Right cardiac atrium (tissue), 5 donors: ENCODE measurements around the gene PLEKHM1. TPM values are rescaled to one million over a fixed set of nuclear protein-coding genes. Genes with fewer than 3 reads are reported as not detected.
A peak's percentile ranks its signal among the peaks of the same experiment; 100 is the strongest.

Experiments
- ATAC-seq, 2 donors: fragments of 200-7000 bp; cut with Tn5 transposase; one replicate each; pipeline versions ENCODE4 v1.8.0 to v1.9.1; 2020; ENCODE audit warnings: moderate library complexity in 2 of 2, mild to moderate bottlenecking in 1 of 2
- DNase-seq, 3 donors: peaks; one replicate each; pipeline ENCODE4 v3.0.0-alpha.2; 2020
- H3K27ac ChIP-seq: one replicate; pipeline ENCODE4 v1.5.1; 2013; ENCODE audit warnings: mild to moderate bottlenecking, low read length, control low read depth, moderate library complexity
- H3K27me3 ChIP-seq: one replicate; pipeline ENCODE4 v1.6.1; 2013; ENCODE audit not compliant: control insufficient read depth, insufficient read depth
- H3K4me1 ChIP-seq: one replicate; pipeline ENCODE4 v1.6.1; 2013; ENCODE audit warnings: low read length; ENCODE audit not compliant: control insufficient read depth, insufficient read depth
- H3K4me3 ChIP-seq: one replicate; pipeline ENCODE4 v1.5.1; 2013; ENCODE audit warnings: low read length, control low read depth
- H3K9me3 ChIP-seq: one replicate; pipeline ENCODE4 v1.6.1; 2013; ENCODE audit warnings: low read length; ENCODE audit not compliant: control insufficient read depth
- WGBS: extraction: QIAGEN DNeasy Blood & Tissue Kit; methylation state at CpG from one replicate; pipeline ENCODE4 v1.1.7; 2013; 5-methylcytosine and 5-hydroxymethylcytosine counted together
- intact Hi-C, 4 donors: fragments of 100-400 bp; cut with DNase I; formaldehyde crosslinking; loops; one replicate each; pipeline versions ENCODE4 v1.11.0 to v1.14.0; 2022 to 2023
- polyA plus RNA-seq: library from polyadenylated mRNA; stranded (reverse); fragments of 200-250 nt; gene quantifications from one replicate; pipeline ENCODE4 v1.2.3, GENCODE V29; 2013
- total RNA-seq, 4 donors: library from RNA; stranded (reverse); fragmentation: NEBNext Ultra II Directional; extraction: Animal tissue kit (Norgen Biotek cat#: 25700); gene quantifications; one replicate each; pipeline ENCODE4 v1.2.1, GENCODE V29; 2021
- donor health status: healthy with polysubstance abuse.
- donor health status: DM: no; HTN: yes; CAD: no.
- donor health status: DM: no; HTN: no; CAD: no.
- donor health status: DM: no; HTN: yes; CAD: no; lungs with severe emphysema.
- donor health status: DM: yes; HTN: yes; CAD: no.

Gene PLEKHM1
- total and polyA plus RNA-seq, 5 donors: 11.9 to 31.0 (median 28.5) TPM

- ATAC-seq (no peak), DNase-seq (peak in 2 of 3 donors; percentile 36 to 43)
- Histone ChIP-seq H3K4me3 (no peak overlapping the region), H3K27ac (no peak overlapping the region), H3K27me3 (no peaks in the 10 kb centered on the region), H3K9me3 (no peaks in the 10 kb centered on the region), H3K4me1 (no peaks in the 10 kb centered on the region)
- WGBS: 90% methylated on average over 6 of the region's 6 CpGs
- intact Hi-C loops: no loop called here
Measured at GRCh38 chr17:45394091-45394490, 96.4 kb downstream of the PLEKHM1 start.

- intact Hi-C loops: no loop called here
- no peak overlapping the region for H3K4me3 ChIP-seq
- H3K9me3 ChIP-seq: no peaks in the 10 kb centered on the region
- H3K27me3 ChIP-seq: no peaks in the 10 kb centered on the region
- no peaks in the 10 kb centered on the region for H3K4me1 ChIP-seq
- H3K27ac ChIP-seq: no peak overlapping the region
- ATAC-seq: no peak
- WGBS: 92% methylated on average over 5 of the region's 5 CpGs
- DNase-seq: peak in 2 of 3 donors; percentile 18 to 20
Measured at GRCh38 chr17:45393411-45393810, 97.1 kb downstream of the PLEKHM1 start.

- Histone ChIP-seq H3K27ac (no peak overlapping the region), H3K9me3 (no peaks in the 10 kb centered on the region), H3K27me3 (no peaks in the 10 kb centered on the region), H3K4me1 (no peaks in the 10 kb centered on the region), H3K4me3 (no peak overlapping the region)
- DNase-seq: peak in 1 of 3 donors; percentile 4
- intact Hi-C loops: no loop called here
- 96% methylated on average over 2 of the region's 2 CpGs for WGBS
- no peak for ATAC-seq
Measured at GRCh38 chr17:45391918-45392317, 98.6 kb downstream of the PLEKHM1 start.

- H3K9me3 ChIP-seq: no peaks in the 10 kb centered on the region
- intact Hi-C loops: no loop called here
- H3K27me3 ChIP-seq: no peaks in the 10 kb centered on the region
- WGBS: 54% methylated on average over 5 of the region's 5 CpGs
- DNase-seq (peak in 1 of 3 donors; percentile 28), ATAC-seq (no peak)
- H3K27ac ChIP-seq: no peak overlapping the region
- no peaks in the 10 kb centered on the region for H3K4me1 ChIP-seq
- H3K4me3 ChIP-seq: no peak overlapping the region
Measured at GRCh38 chr17:45391291-45391690, 99.2 kb downstream of the PLEKHM1 start.

GRCh38 chr17:45389354-45389753, 101.2 kb downstream of the PLEKHM1 start:
- intact Hi-C loops: loop anchor here in 3 of 4 donors (5.0 kb wide), 2 partner anchors 112 to 172 kb away; no protein-coding TSS in a partner anchor
- H3K27me3 ChIP-seq: no peaks in the 10 kb centered on the region
- WGBS: 40% methylated on average over 3 of the region's 3 CpGs
- DNase-seq: peak in 2 of 3 donors; percentile 14 to 28
- H3K27ac ChIP-seq: no peak overlapping the region
- no peaks in the 10 kb centered on the region for H3K9me3 ChIP-seq
- no peak overlapping the region for H3K4me3 ChIP-seq
- H3K4me1 ChIP-seq: peaks cover 1% of the 10 kb centered on the region
- no peak for ATAC-seq

GRCh38 chr17:45388604-45389325, 101.8 kb downstream of the PLEKHM1 start:
- intact Hi-C loops: loop anchor here in 3 of 4 donors (5.0 kb wide), 2 partner anchors 111 to 171 kb away; no protein-coding TSS in a partner anchor
- Histone ChIP-seq H3K4me3 (no peak overlapping the region), H3K9me3 (no peaks in the 10 kb centered on the region), H3K27me3 (no peaks in the 10 kb centered on the region), H3K4me1 (peaks cover 1% of the 10 kb centered on the region), H3K27ac (no peak overlapping the region)
- peak in 1 of 3 donors; percentile 21 for DNase-seq
- 58% methylated on average over 10 of the region's 10 CpGs for WGBS
- ATAC-seq: no peak

GRCh38 chr17:45387739-45388138, 102.8 kb downstream of the PLEKHM1 start:
- no peaks in the 10 kb centered on the region for H3K27me3 ChIP-seq
- intact Hi-C loops: loop anchor here in 3 of 4 donors (5.0 kb wide), 2 partner anchors 110 to 170 kb away; no protein-coding TSS in a partner anchor
- 94% methylated on average over 3 of the region's 3 CpGs for WGBS
- DNase-seq: no peak
- ATAC-seq: no peak
- H3K9me3 ChIP-seq: no peaks in the 10 kb centered on the region
- H3K27ac ChIP-seq: no peak overlapping the region
- peaks cover 1% of the 10 kb centered on the region for H3K4me1 ChIP-seq
- H3K4me3 ChIP-seq: no peak overlapping the region

- Histone ChIP-seq H3K4me1 (peaks cover 1% of the 10 kb centered on the region), H3K4me3 (no peak overlapping the region), H3K27me3 (no peaks in the 10 kb centered on the region), H3K27ac (no peak overlapping the region), H3K9me3 (no peaks in the 10 kb centered on the region)
- intact Hi-C loops: loop anchor here in 3 of 4 donors (5.0 kb wide), 2 partner anchors 109 to 169 kb away; no protein-coding TSS in a partner anchor
- 60% methylated on average over 4 of the region's 4 CpGs for WGBS
- no peak for DNase-seq
- no peak for ATAC-seq
Measured at GRCh38 chr17:45386178-45386577, 104.3 kb downstream of the PLEKHM1 start.

Other genes starting within 250 kb of the PLEKHM1 start
- gene SPATA32, start 228.6 kb downstream of the PLEKHM1 start, total RNA-seq: not detected
- not detected for gene SPATA32, start 228.6 kb downstream of the PLEKHM1 start, polyA plus RNA-seq
- 10 to 100 TPM; 12.2 to 17.1 (median 15.1) TPM for gene MAP3K14, start 173.7 kb downstream of the PLEKHM1 start, total RNA-seq
- gene MAP3K14, start 173.7 kb downstream of the PLEKHM1 start, polyA plus RNA-seq: 10.8 TPM
- 10 to 100 TPM; 25.1 to 32.0 (median 28.1) TPM for gene ARHGAP27, start 57.9 kb downstream of the PLEKHM1 start, total RNA-seq
- gene ARHGAP27, start 57.9 kb downstream of the PLEKHM1 start, polyA plus RNA-seq: 26.8 TPM